Fibroblast of the aortic adventitia (primary cell): ENCODE data around the gene ZCCHC8. TPM values are rescaled to one million over a fixed set of nuclear protein-coding genes. Genes with fewer than 3 reads are reported as not detected.
"Not testable (repeated sequence)": the region's sequence is repeated elsewhere in the genome, so short reads cannot be mapped to it uniquely, and the experiment has no call there.

Source experiments
- DNase-seq: peaks from one replicate; pipeline ENCODE4 v3.0.0-alpha.2; 2010; ENCODE audit warnings: low read depth
- H3K4me3 ChIP-seq: 2 replicates; pipeline ENCODE4 v1.5.1; 2011; ENCODE audit warnings: low read depth, mild to moderate bottlenecking, control low read depth, low read length, moderate library complexity
- CTCF ChIP-seq: IDR thresholded peaks from 2 replicates; pipeline ENCODE4 v1.5.1; 2011; ENCODE audit warnings: mild to moderate bottlenecking, low read length, control low read depth, inconsistent platforms; ENCODE audit not compliant: insufficient read depth
- total RNA-seq: library from RNA; depleted of rRNA; stranded (reverse); fragments of >200 nt; gene quantifications from 2 replicates; pipeline ENCODE4 v1.2.3, GENCODE V29; 2012; ENCODE audit warnings: low replicate concordance

ZCCHC8 gene
- total RNA-seq, 1 donor: 23.1 TPM

GRCh38 chr12:122437656-122438121, 63.0 kb downstream of the ZCCHC8 start:
- no peak for TF ChIP-seq CTCF
- peak; percentile 90 for DNase-seq
- H3K4me3 ChIP-seq: no peak overlapping the region

- TF ChIP-seq CTCF: no peak
- H3K4me3 ChIP-seq: no peak overlapping the region
- DNase-seq: no peak
Observed at GRCh38 chr12:122435186-122435585, 65.5 kb downstream of the ZCCHC8 start.

GRCh38 chr12:122429043-122429442, 71.7 kb downstream of the ZCCHC8 start:
- not testable (repeated sequence) for DNase-seq, H3K4me3 ChIP-seq

- DNase-seq: no peak
Observed at GRCh38 chr12:122427403-122427802, 73.3 kb downstream of the ZCCHC8 start.

GRCh38 chr12:122423258-122424165, 77.2 kb downstream of the ZCCHC8 start:
- TF ChIP-seq CTCF: no peak
- H3K4me3 ChIP-seq: peak overlapping the region; percentile 72
- peak; percentile 36 for DNase-seq

More at GRCh38 chr12:122427403-122427802, 73.3 kb downstream of the ZCCHC8 start:
- no peak overlapping the region for H3K4me3 ChIP-seq
- TF ChIP-seq CTCF: no peak

- peak; percentile 71 for DNase-seq
- no peak for TF ChIP-seq CTCF
Observed at GRCh38 chr12:122422730-122423257, 77.9 kb downstream of the ZCCHC8 start.

More at GRCh38 chr12:122422730-122423257, 77.9 kb downstream of the ZCCHC8 start:
- peak overlapping the region; percentile 72 for H3K4me3 ChIP-seq
